Measurements from ENCODE around the gene GPR62.

GRCh38 chr3:51958603-51959521 lies 3.7 kb downstream of the GPR62 start:
- TF ChIP-seq POLR2A (IDR thresholded peaks at IDR 0.05; ENCODE audit: low read length), result no peak
- TF ChIP-seq GATA1 (IDR thresholded peaks at IDR 0.05; ENCODE audit: low read depth, low read length), result no peak
